GF-D8 (cell line): ENCODE results near the gene RAB40B.

Experiments used
- DNase-seq: peaks from one replicate; lab custom pipeline; 2025; lab: John Stamatoyannopoulos, UW

Gene RAB40B

DNA sequence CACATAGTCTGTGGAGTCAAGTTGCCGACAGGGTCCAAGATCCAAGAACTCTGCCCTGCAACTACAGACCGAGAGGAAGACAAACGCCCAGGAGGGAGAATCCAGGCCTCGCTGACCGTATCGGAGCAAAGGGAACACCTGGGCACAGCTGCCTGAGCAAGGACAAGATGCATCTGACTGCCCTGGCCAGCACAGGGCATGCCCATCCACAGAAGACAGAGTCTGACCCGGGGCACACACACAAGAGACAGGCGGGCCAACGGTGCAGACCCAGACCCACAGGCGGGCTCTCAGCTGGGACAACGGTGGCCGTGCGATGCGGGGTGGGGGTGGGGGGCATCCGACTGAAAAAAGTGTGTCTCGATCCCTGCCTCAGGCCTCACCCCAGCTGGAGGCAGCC, 6.2 kb downstream of the RAB40B start:
- no peak for DNase-seq

DNA sequence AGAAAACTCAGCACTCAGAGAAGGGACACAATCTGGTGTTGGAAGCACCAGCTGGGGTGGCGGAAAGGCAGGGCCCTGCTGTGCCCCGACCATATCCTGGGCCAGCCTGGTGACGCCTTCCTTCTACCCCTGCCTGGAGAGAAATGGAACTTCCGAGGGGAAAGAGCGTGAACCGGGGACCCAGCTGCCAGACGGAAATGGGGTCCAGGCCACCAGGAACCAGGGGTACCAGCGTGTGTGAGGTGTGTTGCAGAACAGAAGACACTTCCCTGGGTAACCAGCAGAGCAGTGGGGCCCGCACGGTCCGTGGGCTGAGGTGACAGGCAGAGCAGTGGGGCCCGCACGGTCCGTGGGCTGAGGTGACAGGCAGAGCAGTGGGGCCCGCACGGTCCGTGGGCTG, 6.8 kb downstream of the RAB40B start:
- no peak for DNase-seq

DNA sequence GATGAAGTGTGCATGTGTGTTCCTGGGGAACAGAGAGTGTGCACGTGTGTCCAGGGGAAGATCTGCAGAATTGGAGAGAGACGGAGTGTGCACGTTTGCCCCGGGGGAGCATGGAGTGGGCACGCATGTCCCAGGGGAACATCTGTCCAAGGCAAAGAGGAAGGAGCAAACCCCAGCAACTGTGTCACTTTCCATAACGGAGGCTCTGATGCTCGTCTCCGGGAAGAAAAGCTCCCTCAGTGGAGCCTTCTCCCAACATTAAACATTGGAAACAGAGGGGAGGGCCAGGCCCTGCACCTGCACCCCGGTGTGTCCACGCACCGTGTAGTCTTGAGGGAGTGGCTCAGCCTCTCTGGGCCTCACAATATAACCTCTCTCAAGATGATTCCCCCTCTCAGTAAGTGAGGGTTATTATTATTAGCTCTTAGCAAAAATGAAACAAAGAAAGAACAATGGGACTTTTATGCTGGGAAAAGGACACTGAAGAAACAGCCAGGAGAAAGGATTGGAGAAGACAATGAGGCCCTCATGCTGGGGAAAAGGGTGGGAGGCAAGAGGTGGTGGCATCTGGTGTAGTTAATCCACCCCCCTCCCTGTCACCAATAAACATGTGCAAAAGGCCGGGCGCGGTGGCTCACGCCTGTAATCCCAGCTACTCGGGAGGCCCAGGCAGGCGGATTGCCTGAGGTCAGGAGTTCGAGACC, 7.6 kb downstream of the RAB40B start:
- peak; percentile 11 for DNase-seq

DNA sequence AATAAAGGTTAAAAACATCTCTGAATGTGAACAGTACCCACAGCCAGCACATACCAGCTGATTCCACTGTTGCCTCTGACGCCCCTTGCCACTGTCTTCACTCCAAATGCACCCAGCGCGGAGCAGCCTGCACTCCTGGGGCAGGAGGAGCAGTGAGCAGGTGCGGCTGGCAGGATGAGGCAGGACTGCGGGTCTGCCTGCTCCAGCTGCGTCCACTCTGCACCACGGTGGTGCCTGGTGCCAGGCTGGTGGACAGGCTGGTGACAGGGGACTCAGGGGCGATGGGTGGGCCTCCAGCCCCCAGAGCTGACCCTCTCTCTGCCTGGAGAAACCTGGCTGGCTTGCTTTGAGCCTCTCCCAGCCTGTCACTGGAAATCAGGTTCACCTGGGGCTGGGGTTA, 9.4 kb downstream of the RAB40B start:
- no peak for DNase-seq

DNA sequence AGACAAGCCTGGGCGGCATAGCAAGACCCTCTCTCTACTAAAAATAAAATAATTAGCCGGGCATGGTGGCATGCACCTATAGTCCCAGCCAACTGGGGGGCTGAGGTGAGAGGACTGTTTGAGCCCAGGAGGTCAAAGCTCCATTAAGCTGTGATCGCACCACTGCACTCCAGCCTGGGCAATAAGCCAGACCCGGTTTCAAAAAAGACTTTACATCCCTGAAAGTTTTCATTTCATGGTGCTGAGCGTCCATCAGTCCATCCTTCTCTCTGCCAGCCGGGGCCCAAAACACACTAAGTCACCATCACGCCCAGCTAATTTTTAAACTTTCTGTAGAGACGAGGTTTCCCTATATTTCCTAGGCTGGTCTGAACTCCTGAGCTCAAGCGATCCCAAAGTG, 10.6 kb downstream of the RAB40B start:
- DNase-seq = no peak

DNA sequence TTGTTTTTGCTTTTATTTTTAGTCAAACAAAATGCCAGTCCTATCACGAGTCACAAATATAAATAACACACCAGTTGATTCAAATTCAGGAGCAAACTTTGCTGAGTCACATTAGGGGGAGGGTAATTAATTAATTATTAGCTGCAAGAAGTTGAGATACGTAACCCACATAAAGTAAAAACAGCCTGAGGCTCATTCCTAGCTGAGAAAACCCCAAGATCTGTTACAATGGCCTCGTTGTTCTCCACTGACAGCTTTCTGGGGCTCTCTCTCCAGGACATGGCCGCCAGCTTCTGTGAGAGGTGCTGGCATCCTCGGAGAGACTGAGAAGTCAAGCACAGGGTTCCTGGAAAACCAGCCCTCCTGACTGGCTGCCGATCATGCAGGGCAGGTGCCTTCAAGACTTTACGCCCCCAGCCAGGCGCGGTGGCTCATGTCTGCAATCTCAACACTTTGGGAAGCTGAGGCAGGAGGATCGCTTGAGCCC, 11.1 kb downstream of the RAB40B start:
- DNase-seq = no peak

DNA sequence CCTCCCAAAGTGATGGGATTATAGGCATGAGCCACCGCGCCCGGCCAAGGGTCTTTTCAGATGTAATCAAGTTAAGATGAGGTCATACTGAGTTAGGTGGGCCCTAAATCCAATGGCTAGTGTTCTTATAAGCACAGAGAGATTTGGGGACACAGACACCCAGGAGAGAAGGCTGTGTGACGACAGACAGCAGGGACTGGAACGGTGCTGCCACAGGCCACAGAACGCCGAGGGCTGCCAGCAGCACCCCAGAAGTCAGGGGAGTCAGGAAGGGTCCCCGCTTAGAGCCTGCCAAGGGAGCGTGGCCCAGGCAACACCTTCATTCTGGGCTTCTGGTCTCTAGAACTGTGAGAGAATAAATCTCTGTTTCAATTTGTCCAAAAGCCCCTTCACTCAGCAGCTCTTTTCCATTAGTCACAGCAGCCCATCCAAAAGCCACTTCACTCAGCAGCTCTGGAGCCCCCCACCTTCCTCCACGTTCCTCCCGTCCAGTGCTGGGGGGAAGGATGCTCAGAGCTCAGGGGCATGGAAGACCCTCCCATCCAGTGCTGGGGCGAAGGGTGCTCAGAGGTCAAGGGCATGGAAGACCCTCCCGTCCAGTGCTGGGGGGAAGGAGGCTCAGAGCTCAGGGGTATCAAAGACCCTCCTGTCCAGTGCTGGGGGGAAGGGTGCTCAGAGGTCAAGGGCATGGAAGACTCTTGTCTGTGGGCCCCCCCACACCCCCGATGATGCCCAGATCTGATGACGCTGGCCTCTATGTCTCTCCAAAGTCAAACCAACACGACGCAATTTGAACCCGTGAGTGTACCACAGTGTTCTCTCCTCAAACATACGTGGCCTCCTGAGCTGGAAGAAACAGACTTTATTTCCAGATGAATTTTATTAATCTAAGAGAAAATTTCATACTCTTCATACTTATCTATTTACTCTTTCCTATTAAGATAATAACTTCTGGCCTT, 11.9 kb downstream of the RAB40B start:
- no peak for DNase-seq

DNA sequence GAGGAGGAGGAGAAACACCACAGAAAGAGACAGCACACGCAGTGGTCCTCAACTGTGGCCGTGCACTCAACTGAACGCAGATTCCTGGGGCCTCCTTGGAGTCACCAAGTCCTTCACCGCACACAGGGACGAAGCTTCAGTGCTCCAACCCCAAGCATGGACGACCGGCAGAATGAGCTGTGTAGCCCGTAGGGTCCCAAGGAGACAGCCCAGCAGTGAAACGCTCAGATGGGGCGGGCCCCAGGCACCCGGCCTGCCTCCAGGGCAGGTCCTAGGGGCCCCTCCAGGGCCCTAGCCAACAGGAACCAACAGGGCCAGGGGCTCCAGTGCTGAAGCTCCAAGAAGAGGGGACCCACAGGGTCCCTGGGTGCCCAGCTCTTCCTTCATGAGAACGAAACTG, 13.2 kb downstream of the RAB40B start:
- no peak for DNase-seq

DNA sequence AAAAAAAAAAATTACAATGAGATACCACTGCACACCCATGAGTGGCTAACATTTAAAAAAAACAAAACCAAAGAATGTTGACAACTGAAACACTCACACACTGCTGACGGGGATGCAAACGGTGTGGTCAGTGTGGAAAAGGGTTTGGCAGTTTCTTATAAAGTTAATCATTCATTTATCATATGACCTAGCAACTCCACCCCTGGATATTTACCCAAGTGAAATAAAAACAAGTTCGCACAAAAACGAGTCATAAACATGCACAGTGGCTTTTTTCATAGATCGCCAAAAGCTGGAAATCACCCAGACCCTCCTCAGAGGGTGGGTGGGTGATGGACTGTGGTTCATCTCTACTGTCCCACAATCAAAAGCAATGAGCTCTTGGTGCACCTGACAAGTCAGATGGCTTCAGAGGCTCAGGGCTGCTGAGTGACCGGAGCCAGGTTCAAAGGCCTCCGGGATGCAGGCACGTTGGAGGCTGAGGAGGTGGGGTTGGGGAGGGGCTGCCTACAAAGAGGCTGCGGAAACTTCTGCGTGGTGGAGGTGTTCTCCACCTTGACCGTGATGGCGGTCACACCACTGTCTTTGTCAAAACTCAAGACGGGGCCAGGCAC, 14.2 kb downstream of the RAB40B start:
- DNase-seq = no peak

DNA sequence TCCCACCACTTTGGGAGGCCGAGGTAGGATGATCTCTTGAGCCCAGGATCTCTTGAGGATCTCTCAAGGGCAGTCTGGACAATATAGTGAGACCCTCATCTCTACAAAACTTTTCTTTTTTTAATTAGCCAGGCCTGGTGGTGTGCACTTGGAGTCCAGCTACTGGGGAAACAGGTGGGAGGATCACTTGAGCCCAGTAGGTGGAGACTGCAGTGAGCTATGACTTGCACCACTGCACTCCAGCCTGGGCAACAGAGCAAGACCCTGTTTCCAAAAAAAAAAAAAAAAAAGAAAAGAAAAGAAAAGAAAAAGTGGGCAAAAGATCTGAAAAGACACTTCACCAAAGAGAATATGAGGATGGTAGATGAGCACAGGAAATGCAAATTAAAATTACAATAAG, 15.0 kb downstream of the RAB40B start:
- no peak for DNase-seq

DNA sequence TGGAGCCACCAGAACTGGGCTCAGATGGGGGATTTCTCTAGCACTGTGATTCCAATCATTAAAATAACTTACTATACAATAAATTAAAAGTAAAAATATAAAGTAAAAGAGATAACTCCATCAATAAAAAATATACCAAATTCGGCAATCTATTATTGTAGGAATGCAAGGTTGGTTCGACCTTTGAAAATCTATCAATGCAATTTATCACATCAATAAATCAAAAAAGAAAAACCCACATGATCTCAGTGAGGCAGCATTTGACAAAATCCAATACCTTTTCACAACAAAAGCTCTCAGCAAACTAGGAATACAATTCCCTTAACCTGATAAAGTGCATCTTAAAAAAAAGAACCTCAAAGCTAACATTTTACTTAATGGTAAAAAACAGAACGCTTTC, 17.0 kb downstream of the RAB40B start:
- no peak for DNase-seq

DNA sequence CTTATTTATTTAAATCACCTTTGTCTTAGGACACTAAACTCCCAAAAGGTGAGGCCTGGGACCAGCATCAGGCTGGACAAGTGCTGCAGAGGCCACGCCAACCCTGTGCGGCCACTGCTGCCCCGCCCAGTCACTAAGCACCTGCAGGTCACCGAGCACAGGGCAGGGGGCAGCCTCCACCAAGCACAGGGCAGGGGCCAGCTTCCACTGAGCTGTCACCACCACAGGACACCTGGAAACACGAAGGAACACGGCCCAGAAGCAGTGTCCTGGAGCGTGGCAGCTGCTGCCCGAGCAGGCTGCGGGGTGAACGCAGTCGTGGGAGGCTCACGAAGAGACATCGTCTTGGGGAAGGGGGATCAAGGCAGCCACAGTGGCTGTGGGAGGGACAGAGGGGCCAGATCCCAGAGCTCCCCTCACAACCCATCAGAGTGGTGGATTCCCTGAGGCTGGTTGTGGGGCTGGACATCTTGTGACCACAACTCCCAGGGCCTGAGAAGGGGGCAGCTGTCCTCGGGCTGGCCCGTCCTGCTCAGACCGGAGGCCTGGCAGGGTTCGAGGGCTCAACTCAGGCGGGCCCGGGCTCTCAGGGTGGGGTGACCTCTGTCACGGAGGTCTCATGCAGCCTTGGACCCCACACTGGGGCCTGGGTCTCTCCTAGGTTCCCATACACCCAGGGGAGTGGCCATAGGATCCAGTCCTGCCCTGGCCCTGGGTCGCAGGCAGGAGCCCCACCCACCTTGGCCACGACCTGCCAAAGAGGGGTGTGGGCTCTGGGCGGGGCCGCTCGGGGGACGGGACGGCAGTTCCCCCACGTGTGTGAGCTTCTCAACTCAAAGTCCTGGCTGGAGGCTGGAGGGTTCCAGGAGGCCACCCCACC, 18.7 kb downstream of the RAB40B start:
- no peak for DNase-seq

DNA sequence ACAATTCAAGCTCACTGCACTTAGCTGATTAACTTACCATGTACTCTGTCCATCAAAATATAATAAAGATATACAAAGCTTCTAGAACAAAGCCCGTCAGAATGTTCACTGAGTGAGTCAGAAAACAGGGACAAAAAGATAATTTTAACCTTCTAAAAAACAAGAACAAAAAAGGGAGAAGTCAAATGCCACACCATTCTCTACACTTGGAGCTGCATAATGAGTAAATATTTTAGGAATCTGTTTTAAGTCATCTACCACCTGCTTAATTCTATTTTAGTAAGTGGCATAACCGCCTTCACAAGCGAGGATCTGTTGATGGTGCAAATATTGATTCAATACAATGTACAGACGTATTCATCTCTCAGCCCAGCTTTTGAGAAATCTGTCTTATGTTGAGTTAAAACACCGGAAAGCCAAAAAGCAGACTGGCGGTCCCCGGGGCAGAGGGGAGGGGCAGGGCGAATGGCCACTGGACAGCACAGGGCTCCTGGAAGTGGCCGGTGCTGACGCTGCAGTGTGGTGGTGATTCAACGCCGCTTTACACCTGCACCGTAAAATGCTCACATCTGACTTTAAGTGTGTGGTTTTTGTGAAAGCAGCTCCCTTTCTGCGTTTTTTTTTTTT, 20.1 kb downstream of the RAB40B start:
- no peak for DNase-seq

DNA sequence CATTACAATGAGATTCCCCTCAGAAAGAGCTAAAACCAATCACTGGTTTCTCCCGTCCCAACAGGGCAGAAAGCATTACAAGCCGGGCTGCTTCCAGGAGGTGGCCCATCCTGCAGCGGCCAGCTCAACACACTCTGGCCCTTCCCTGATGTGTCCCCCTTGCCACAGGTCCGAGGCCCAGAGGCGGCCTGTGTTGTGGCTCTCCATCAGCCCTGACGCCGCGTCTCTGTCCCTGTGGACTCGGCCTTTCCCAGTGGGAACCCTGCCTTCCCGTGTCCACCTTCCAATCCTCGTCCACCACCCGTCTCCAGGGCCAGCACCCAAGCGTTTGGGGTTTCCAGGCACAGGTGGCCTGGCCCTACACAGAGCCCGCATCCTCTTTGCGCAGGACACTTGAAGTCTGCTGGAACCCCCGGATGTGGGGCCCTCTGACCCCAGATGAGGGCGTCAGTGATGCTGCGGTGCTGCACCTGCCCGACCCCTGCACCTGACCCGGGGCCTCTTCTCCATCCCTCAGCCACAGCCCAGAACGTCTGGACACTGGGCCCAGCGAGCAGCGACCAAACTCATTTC, 21.1 kb downstream of the RAB40B start:
- no peak for DNase-seq

DNA sequence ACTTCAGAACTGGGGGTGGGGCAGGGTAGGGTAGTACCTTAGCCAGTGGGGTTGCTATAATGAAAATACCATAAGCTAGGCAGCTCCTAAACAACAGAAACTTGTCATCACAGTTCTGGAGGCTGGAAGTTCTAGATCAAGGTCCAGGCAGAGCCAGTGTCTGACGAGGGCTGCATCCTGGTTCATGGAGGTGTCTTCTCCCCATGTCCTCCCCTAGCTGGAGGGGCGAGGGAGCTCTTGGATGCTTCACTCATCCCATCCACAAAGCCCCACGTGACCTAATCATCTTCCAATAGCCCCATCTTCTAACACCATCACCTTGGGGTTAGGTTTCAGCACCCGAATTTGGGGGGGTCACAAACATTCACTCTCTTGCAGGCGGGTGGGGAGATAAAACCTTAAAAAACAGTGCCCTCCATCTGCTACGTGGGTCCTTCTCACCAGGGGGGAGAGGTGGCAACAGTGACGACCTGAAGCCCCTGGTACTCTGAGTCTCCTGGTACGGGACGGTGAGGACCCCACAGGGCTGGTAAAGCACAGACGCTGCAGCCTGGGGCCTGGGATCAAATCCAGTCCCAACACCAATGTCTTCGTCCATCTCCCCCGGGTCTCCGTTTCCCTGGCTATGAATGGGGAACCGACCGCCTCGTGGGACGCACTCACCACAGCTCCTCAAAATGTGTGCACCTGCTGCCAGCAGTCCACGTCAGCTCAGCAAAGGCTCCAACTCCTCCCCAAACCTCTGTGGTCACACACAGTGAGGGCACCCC, 22.8 kb downstream of the RAB40B start:
- DNase-seq = no peak

DNA sequence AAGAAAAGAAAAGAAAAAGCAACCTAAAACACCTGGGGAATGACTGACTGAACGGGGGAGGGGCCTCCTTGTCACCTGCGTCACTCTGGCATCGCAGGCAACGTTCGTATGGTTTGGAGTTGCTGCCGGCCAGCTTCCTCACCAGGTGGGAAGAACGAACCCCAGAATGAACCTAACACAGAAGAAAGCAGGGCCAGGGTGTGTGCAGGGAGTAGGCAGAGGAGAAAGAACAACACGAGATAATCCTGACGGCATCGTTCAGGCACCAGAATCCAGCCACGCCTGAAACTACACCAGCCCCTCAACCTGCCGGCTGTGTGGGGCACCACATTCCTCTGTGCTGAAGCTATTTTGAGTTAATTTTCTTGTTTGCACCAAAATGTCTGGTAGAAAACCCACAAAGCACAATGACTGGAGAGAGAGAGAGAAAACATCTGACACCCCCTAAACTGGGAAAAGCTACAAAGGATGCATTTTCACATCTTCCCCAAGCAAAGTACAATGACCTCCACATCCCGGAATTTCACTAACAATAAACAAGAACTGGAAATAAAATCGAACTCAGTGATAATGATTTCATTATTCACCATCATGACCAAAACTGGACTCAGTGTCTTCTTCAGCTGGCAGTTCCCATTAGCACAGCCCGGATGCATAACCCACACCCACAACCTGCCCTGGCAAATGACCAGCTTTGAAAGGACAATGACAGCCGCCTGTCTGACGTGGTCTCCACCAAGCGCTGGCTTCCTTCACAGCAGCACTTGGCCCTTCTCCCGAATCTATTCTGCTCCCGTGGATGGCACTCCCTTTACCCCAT, 23.6 kb downstream of the RAB40B start:
- DNase-seq = no peak

DNA sequence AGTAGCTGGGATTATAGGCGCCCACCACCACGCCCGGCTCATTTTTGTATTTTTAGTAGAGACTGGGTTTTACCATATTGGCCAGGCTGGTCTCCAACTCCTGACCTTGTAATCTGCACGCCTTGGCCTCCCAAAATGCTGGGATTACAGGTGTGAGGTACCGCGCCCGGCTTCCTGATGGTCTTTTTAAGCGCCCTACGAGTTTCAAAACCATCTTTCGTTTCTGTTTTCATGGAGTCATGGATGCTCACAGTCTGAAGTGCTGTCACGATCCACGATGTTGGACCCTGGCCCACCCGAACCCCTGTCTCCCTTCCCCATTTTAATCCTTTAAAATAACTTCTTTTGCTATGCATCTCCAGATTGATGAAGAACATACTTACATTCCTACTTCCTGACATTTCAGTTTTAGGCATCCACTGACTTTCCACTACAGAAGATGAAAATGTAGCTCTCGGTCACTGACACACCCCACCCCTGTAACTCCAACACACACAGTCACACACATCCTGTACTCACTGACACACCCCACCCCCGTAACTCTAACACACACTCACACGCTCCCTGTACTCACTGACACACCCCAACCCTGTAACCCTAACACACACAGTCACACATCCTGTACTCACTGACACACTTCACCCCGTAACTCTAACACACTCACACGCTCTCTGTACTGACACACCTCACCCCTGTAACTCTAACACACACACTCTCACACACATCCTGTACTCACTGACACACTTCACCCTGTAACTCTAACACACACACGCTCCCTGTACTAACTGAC, 27.6 kb downstream of the RAB40B start:
- DNase-seq = no peak

DNA sequence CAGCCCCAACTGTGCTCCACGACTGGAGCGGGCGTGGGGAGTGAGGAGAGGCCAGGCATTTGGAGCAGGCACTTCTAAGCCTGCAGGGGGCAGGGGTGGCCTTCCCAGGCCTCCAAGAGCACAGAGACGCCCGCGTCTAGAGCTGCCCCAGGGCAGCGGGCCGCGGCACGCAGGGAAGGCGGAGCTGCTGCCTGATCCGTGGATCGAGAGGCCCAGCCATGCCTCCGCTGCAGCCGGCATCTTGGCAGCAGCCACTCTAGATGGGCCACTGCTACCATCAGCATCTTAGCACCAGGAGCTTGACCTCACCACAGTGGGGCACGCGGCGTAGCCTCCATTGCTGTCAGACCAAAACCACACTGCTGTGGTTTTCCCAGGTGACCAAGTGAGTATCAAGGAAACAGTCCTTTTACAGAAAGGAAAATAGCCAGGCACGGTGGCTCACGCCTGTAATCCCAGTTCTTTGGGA, 29.8 kb downstream of the RAB40B start:
- peak; percentile 61 for DNase-seq
